ENCODE data around the gene NPLOC4.

Gene NPLOC4

GRCh38 chr17:81563861-81564586 is 72.9 kb downstream of the NPLOC4 start:
- no peak for DNase-seq

- no peak for DNase-seq
These were observed 75.4 kb downstream of the NPLOC4 start for GRCh38 chr17:81561494-81561885.

- DNase-seq, result no peak
These were observed 77.7 kb downstream of the NPLOC4 start for GRCh38 chr17:81558941-81559806.

GRCh38 chr17:81558115-81558468 is 78.8 kb downstream of the NPLOC4 start:
- DNase-seq, result no peak

GRCh38 chr17:81557276-81558114 is 79.4 kb downstream of the NPLOC4 start:
- DNase-seq, result no peak

GRCh38 chr17:81556863-81557262 is 80.0 kb downstream of the NPLOC4 start:
- DNase-seq, result no peak

- no peak for DNase-seq
These were observed 80.7 kb downstream of the NPLOC4 start for GRCh38 chr17:81556175-81556691.

- no peak for DNase-seq
These were observed 83.2 kb downstream of the NPLOC4 start for GRCh38 chr17:81553616-81554181.

GRCh38 chr17:81553018-81553615 is 83.8 kb downstream of the NPLOC4 start:
- DNase-seq, result peak; percentile 88

- DNase-seq, result peak; percentile 93
These were observed 84.5 kb downstream of the NPLOC4 start, which contains the start of gene FAAP100 for GRCh38 chr17:81552244-81553017. Gene FAAP100, minus strand, starts transcription at chr17:81552353. Its CDS starts 23 bp downstream, at chr17:81552330.

- peak; percentile 57 for DNase-seq
These were observed 85.3 kb downstream of the NPLOC4 start for GRCh38 chr17:81551458-81552243.

GRCh38 chr17:81550830-81551457 is 86.0 kb downstream of the NPLOC4 start:
- no peak for DNase-seq

- DNase-seq, result no peak
These were observed 86.6 kb downstream of the NPLOC4 start for GRCh38 chr17:81550285-81550684.

- DNase-seq, result no peak
These were observed 87.1 kb downstream of the NPLOC4 start for GRCh38 chr17:81549826-81550225.

- no peak for DNase-seq
These were observed 87.8 kb downstream of the NPLOC4 start for GRCh38 chr17:81549031-81549557.

GRCh38 chr17:81547614-81547982 is 89.3 kb downstream of the NPLOC4 start:
- DNase-seq, result no peak

- DNase-seq, result no peak
These were observed 89.9 kb downstream of the NPLOC4 start for GRCh38 chr17:81546906-81547613.

GRCh38 chr17:81545160-81545949 is 91.6 kb downstream of the NPLOC4 start:
- no peak for DNase-seq

All from eye (tissue), 1 donor.